Measurements from ENCODE around the gene EIF3B. TPM values are rescaled to one million over a fixed set of nuclear protein-coding genes. Genes with fewer than 3 reads are reported as not detected.

EIF3B gene
- total and polyA plus RNA-seq, 2 of the 4 experiments (the other 2 are of a cell fraction) = 105 to 201 TPM

- BruUV-seq (replicated peaks) = no TSS peak
- Histone ChIP-seq H3K14ac (replicated peaks; ENCODE audit: low read depth, low read length) (no peak overlapping the region), H2BK20ac (ENCODE audit: low read depth, low read length) (no peak overlapping the region), H3K9ac (ENCODE audit: low read depth, low read length) (no peak overlapping the region), H3K9me3 (ENCODE audit: control insufficient read depth, insufficient read depth, low read length) (no peaks in the 10 kb centered on the region), H3K27ac (ENCODE audit: insufficient read depth, low read length) (no peak overlapping the region), H3K56ac (ENCODE audit: extremely low read depth, insufficient read depth, low read length) (no peak overlapping the region), H3K79me1 (ENCODE audit: low read depth in 1 of 2, low read length in 2 of 2) (no peaks in the 10 kb centered on the region), H3K18ac (ENCODE audit: low read depth, low read length) (no peak overlapping the region), H3K4me2 (ENCODE audit: low read depth, low read length) (no peak overlapping the region), H3K4ac (ENCODE audit: low read depth, low read length) (no peak overlapping the region), H2AFZ (replicated peaks; ENCODE audit: low read length, poor library complexity) (no peak overlapping the region), H2BK15ac (ENCODE audit: low read depth, low read length) (no peak overlapping the region), H4K20me1 (ENCODE audit: insufficient read depth, low read length) (no peaks in the 10 kb centered on the region; the same call in 1 of the 2 replicates), H2AK5ac (ENCODE audit: low read depth, low read length) (no peak overlapping the region), H2BK5ac (ENCODE audit: low read depth, low read length, poor library complexity, severe bottlenecking) (no peak overlapping the region), H3K27me3 (ENCODE audit: control insufficient read depth, insufficient read depth, low read length) (no peaks in the 10 kb centered on the region), H4K8ac (ENCODE audit: low read depth in 2 of 2, low read length in 2 of 2) (no peak overlapping the region), H3K36me3 (ENCODE audit: control insufficient read depth, insufficient read depth, low read length) (peaks cover 2% of the 10 kb centered on the region; the same call in 1 of the 2 replicates), H3K4me3 (ENCODE audit: insufficient read depth, low read depth, low read length) (no peak overlapping the region), H3K23ac (ENCODE audit: low read depth, low read length) (no peak overlapping the region), H4K5ac (ENCODE audit: low read depth, low read length) (no peak overlapping the region), H3K9me1 (ENCODE audit: insufficient read depth, low read length) (no peaks in the 10 kb centered on the region), H3K4me1 (ENCODE audit: control insufficient read depth, insufficient read depth, low read length) (no peaks in the 10 kb centered on the region), H4K91ac (ENCODE audit: insufficient read depth, low read depth, low read length) (no peak overlapping the region), H2BK120ac (ENCODE audit: low read depth, low read length) (no peak overlapping the region), H2AK9ac (replicated peaks; ENCODE audit: low read depth, low read length, poor library complexity) (no peak overlapping the region)
- in situ Hi-C loops (cut with MboI; ENCODE audit: low sequenced_read_pairs) (no loop called here), dilution Hi-C loops (cut with HindIII; ENCODE audit: low sequenced_read_pairs, unreplicated experiment) (no loop called here), intact Hi-C loops (cut with micrococcal nuclease) (no loop called here)
- WGBS, 2 experiments (ENCODE audit: extremely low coverage in 2 of 2, insufficient read length in 1 of 2) = 100% methylated on average over 1 of the region's 5 CpGs; no CpG with 5 or more reads in 1 of the 2 experiments
- ATAC-seq (ENCODE audit: low read depth) (no peak), DNase-seq (no peak)
- CTCF ChIA-PET = no interaction called here
- TF ChIP-seq CHD1 (IDR thresholded peaks at IDR 0.05; ENCODE audit: low read depth, low read length) (no peak), MXI1 (IDR thresholded peaks at IDR 0.05; ENCODE audit: borderline replicate concordance, low read depth, low read length) (no peak), BHLHE40 (IDR thresholded peaks at IDR 0.05; ENCODE audit: low read depth, low read length) (no peak), MAFK (IDR thresholded peaks at IDR 0.05; ENCODE audit: low read depth, low read length) (no peak), USF2 (IDR thresholded peaks at IDR 0.05; ENCODE audit: low read depth, low read length) (no peak), FOS (IDR thresholded peaks at IDR 0.05; ENCODE audit: low read depth, low read length) (no peak), SMC3 (IDR thresholded peaks at IDR 0.05; ENCODE audit: low read depth, low read length) (no peak), RFX5 (IDR thresholded peaks at IDR 0.05; ENCODE audit: low read depth, low read length) (no peak), RAD21 (IDR thresholded peaks at IDR 0.05; ENCODE audit: low read length) (no peak), NFE2L2 (IDR thresholded peaks at IDR 0.05; ENCODE audit: low read depth, low read length) (no peak), MAZ (IDR thresholded peaks at IDR 0.05; ENCODE audit: borderline replicate concordance, low read depth, low read length) (no peak), RCOR1 (IDR thresholded peaks at IDR 0.05; ENCODE audit: insufficient replicate concordance, low read length) (no peak), POLR2A (IDR thresholded peaks at IDR 0.05; ENCODE audit: low read depth, low read length) (no peak), CEBPB (IDR thresholded peaks at IDR 0.05; ENCODE audit: low read depth, low read length) (no peak)
- TF ChIP-seq, protein P1, sequence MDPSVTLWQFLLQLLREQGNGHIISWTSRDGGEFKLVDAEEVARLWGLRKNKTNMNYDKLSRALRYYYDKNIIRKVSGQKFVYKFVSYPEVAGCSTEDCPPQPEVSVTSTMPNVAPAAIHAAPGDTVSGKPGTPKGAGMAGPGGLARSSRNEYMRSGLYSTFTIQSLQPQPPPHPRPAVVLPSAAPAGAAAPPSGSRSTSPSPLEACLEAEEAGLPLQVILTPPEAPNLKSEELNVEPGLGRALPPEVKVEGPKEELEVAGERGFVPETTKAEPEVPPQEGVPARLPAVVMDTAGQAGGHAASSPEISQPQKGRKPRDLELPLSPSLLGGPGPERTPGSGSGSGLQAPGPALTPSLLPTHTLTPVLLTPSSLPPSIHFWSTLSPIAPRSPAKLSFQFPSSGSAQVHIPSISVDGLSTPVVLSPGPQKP (IDR thresholded peaks at IDR 0.05; ENCODE audit: borderline replicate concordance, low read depth, low read length) = no peak
- TF ChIP-seq, protein P2, sequence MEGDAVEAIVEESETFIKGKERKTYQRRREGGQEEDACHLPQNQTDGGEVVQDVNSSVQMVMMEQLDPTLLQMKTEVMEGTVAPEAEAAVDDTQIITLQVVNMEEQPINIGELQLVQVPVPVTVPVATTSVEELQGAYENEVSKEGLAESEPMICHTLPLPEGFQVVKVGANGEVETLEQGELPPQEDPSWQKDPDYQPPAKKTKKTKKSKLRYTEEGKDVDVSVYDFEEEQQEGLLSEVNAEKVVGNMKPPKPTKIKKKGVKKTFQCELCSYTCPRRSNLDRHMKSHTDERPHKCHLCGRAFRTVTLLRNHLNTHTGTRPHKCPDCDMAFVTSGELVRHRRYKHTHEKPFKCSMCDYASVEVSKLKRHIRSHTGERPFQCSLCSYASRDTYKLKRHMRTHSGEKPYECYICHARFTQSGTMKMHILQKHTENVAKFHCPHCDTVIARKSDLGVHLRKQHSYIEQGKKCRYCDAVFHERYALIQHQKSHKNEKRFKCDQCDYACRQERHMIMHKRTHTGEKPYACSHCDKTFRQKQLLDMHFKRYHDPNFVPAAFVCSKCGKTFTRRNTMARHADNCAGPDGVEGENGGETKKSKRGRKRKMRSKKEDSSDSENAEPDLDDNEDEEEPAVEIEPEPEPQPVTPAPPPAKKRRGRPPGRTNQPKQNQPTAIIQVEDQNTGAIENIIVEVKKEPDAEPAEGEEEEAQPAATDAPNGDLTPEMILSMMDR (conservative IDR thresholded peaks at IDR 0.05; ENCODE audit: low read depth, low read length) = no peak
- POLR2A ChIA-PET (ENCODE audit: unreplicated experiment) = no interaction called here
These were observed 34.0 kb downstream of the EIF3B start for GRCh38 chr7:2388637-2388954.
